CD4-positive, alpha-beta T cell (primary cell): ENCODE data around the gene ATP8A1. TPM values are rescaled to one million over a fixed set of nuclear protein-coding genes. Genes with fewer than 3 reads are reported as not detected.

Experiments used
- ATAC-seq: fragments of 200-7000 bp; cut with Tn5 transposase; one replicate; pipeline ENCODE4 v1.10.0; 2022; ENCODE audit warnings: mild to moderate bottlenecking; ENCODE audit not compliant: poor library complexity
- CTCF ChIA-PET: fragments of 350-600 bp; sonication (Branson Sonifier 250); formaldehyde crosslinking; loops from one replicate; lab custom pipeline; 2021; ENCODE audit warnings: antibody characterized with exemption, inconsistent platforms; lab: Charles Lee
- POLR2A ChIA-PET: fragments of 350-600 bp; sonication (Branson Sonifier 250); formaldehyde crosslinking; loops from one replicate; lab custom pipeline; 2021; ENCODE audit warnings: antibody characterized with exemption, inconsistent platforms; lab: Charles Lee
- DNase-seq, 14 experiments: peaks; one replicate each; pipeline ENCODE4 v3.0.0-alpha.2; 2013 to 2020; ENCODE audit warnings: mixed read lengths in 2 of 14
- H3K27ac ChIP-seq, 2 donors: one replicate each; pipeline versions ENCODE4 v1.5.1 to v1.7.0; 2013; ENCODE audit warnings: low read length in 2 of 2, low read depth in 1 of 2, mild to moderate bottlenecking in 1 of 2
- H3K27me3 ChIP-seq, 2 experiments: 1 replicate in 1 of 2; 2 replicates in 1 of 2; pipeline versions ENCODE4 v1.6.1 to v1.7.0; 2013; ENCODE audit warnings: low read length in 2 of 2, control low read depth in 1 of 2, mild to moderate bottlenecking in 1 of 2, moderate library complexity in 1 of 2; ENCODE audit not compliant: insufficient read depth in 2 of 2, control insufficient read depth in 1 of 2
- H3K36me3 ChIP-seq: one replicate; pipeline ENCODE4 v1.6.1; 2013; ENCODE audit warnings: low read length, control low read depth; ENCODE audit not compliant: insufficient read depth
- H3K4me1 ChIP-seq: one replicate; pipeline ENCODE4 v1.6.1; 2013; ENCODE audit warnings: low read length, control low read depth; ENCODE audit not compliant: insufficient read depth
- H3K4me3 ChIP-seq: one replicate; pipeline ENCODE4 v1.5.1; 2013; ENCODE audit warnings: mild to moderate bottlenecking, low read length, moderate library complexity
- H3K9me3 ChIP-seq, 2 experiments: 1 replicate in 1 of 2; 2 replicates in 1 of 2; pipeline versions ENCODE4 v1.6.1 to v1.7.0; 2013; ENCODE audit warnings: low read length in 2 of 2, mild to moderate bottlenecking in 2 of 2, control low read depth in 1 of 2, moderate library complexity in 1 of 2; ENCODE audit not compliant: control insufficient read depth in 1 of 2, insufficient read depth in 1 of 2
- H3K27ac Mint-ChIP-seq: one replicate; pipeline ENCODE4 v1.8.0; 2020; ENCODE audit warnings: mixed read lengths
- H3K27me3 Mint-ChIP-seq: one replicate; pipeline ENCODE4 v1.8.0; 2021; ENCODE audit warnings: mixed read lengths
- H3K36me3 Mint-ChIP-seq: one replicate; pipeline ENCODE4 v1.8.0; 2021; ENCODE audit warnings: low read depth, mixed read lengths
- H3K4me1 Mint-ChIP-seq: one replicate; pipeline ENCODE4 v1.8.0; 2021; ENCODE audit warnings: low read depth, mixed read lengths
- H3K4me3 Mint-ChIP-seq: one replicate; pipeline ENCODE4 v1.8.0; 2020; ENCODE audit warnings: mild to moderate bottlenecking, mixed read lengths
- H3K9me3 Mint-ChIP-seq: one replicate; pipeline ENCODE4 v1.8.0; 2020; ENCODE audit warnings: mixed read lengths
- CTCF ChIP-seq: fragments of 200-600 bp; IDR thresholded peaks from one replicate; pipeline ENCODE4 v1.8.0; 2022; ENCODE audit warnings: antibody characterized with exemption, mild to moderate bottlenecking
- intact Hi-C, 2 experiments: fragments of 100-400 bp; cut with DNase I in 1 of 2; cut with micrococcal nuclease in 1 of 2; formaldehyde crosslinking; loops; one replicate each; pipeline versions ENCODE4 v1.15.1 to v1.9.0; 2023 to 2025; cut with DNase I, micrococcal nuclease
- total RNA-seq, 174 experiments: library from RNA in 2 of 174; stranded (reverse) in 2 of 174; gene quantifications; one replicate each; pipeline ENCODE4 v1.2.3 and lab custom pipeline; 2021 to 2026

Gene ATP8A1
- total RNA-seq, 2 experiments from 2014 or later, result 44.9 to 45.5 TPM

- no peak for TF ChIP-seq CTCF
- ATAC-seq (no peak), DNase-seq (no peak)
- Mint-ChIP-seq H3K36me3 (peaks cover 56% of the 10 kb centered on the region), H3K27ac (no peak overlapping the region), H3K4me3 (no peak overlapping the region), H3K9me3 (no peaks in the 10 kb centered on the region), H3K27me3 (no peaks in the 10 kb centered on the region), H3K4me1 (no peaks in the 10 kb centered on the region)
- H3K9me3 ChIP-seq, result no peaks in the 10 kb centered on the region
- no peaks in the 10 kb centered on the region for H3K27me3 ChIP-seq
- POLR2A ChIA-PET, result no interaction called here
- CTCF ChIA-PET, result no interaction called here
- intact Hi-C loops, result no loop called here
- no peak overlapping the region for H3K27ac ChIP-seq
- peaks cover 11% of the 10 kb centered on the region for H3K36me3 ChIP-seq
- no peak overlapping the region for H3K4me3 ChIP-seq
- H3K4me1 ChIP-seq, result no peaks in the 10 kb centered on the region
These were observed 176.6 kb downstream of the ATP8A1 start for GRCh38 chr4:42480281-42480680.

- no peaks in the 10 kb centered on the region for H3K4me1 Mint-ChIP-seq
- ATAC-seq, result no peak
- Histone ChIP-seq H3K36me3 (peaks cover 11% of the 10 kb centered on the region), H3K4me1 (no peaks in the 10 kb centered on the region), H3K4me3 (no peak overlapping the region), H3K9me3 (no peaks in the 10 kb centered on the region), H3K27ac (no peak overlapping the region), H3K27me3 (no peaks in the 10 kb centered on the region)
- no peaks in the 10 kb centered on the region for H3K27me3 Mint-ChIP-seq
- intact Hi-C loops, result no loop called here
- peaks cover 61% of the 10 kb centered on the region for H3K36me3 Mint-ChIP-seq
- no peak overlapping the region for H3K27ac Mint-ChIP-seq
- H3K4me3 Mint-ChIP-seq, result no peak overlapping the region
- ChIA-PET POLR2A (no interaction called here), CTCF (no interaction called here)
- H3K9me3 Mint-ChIP-seq, result no peaks in the 10 kb centered on the region
- TF ChIP-seq CTCF, result no peak
- no peak for DNase-seq
These were observed 178.0 kb downstream of the ATP8A1 start for GRCh38 chr4:42478946-42479345.

- CTCF ChIA-PET, result no interaction called here
- no peaks in the 10 kb centered on the region for H3K9me3 Mint-ChIP-seq
These were observed 178.4 kb downstream of the ATP8A1 start for GRCh38 chr4:42478509-42478908.

More at GRCh38 chr4:42478509-42478908, 178.4 kb downstream of the ATP8A1 start:
- no peak for TF ChIP-seq CTCF
- H3K4me3 ChIP-seq, result no peak overlapping the region
- H3K4me3 Mint-ChIP-seq, result no peak overlapping the region
- POLR2A ChIA-PET, result no interaction called here
- no peaks in the 10 kb centered on the region for H3K9me3 ChIP-seq
- H3K27ac Mint-ChIP-seq, result no peak overlapping the region
- no peak overlapping the region for H3K27ac ChIP-seq
- no peak for DNase-seq
- H3K27me3 ChIP-seq, result no peaks in the 10 kb centered on the region
- no peak for ATAC-seq
- intact Hi-C loops, result no loop called here
- no peaks in the 10 kb centered on the region for H3K27me3 Mint-ChIP-seq
- H3K36me3 Mint-ChIP-seq, result peaks cover 58% of the 10 kb centered on the region
- H3K4me1 ChIP-seq, result no peaks in the 10 kb centered on the region
- no peaks in the 10 kb centered on the region for H3K4me1 Mint-ChIP-seq
- H3K36me3 ChIP-seq, result peaks cover 11% of the 10 kb centered on the region
